IMR-90 (cell line): Measurements from ENCODE around the gene ENPP7. TPM values are rescaled to one million over a fixed set of nuclear protein-coding genes. Genes with fewer than 3 reads are reported as not detected.

Experiments used
- ATAC-seq: fragments of 200-7000 bp; cut with Tn5 transposase; 2 replicates; pipeline ENCODE4 v1.9.1; 2020; ENCODE audit warnings: low read depth, mild to moderate bottlenecking, moderate library complexity
- BruUV-seq: library from RNA; stranded (reverse); fragments of 400-500 nt; replicated peaks from 2 replicates; lab custom pipeline; 2021; lab: Mats Ljungman, UMichigan
- CTCF ChIA-PET: fragments of 300-600 bp; formaldehyde crosslinking; extraction: SDS; loops from one replicate; lab custom pipeline; 2021; ENCODE audit warnings: antibody characterized with exemption; lab: Yijun Ruan, JAX
- POLR2A ChIA-PET: fragments of 300-600 bp; sonication (Branson Sonifier 250); formaldehyde crosslinking; loops from one replicate; lab custom pipeline; 2022; ENCODE audit warnings: antibody characterized with exemption; ENCODE audit not compliant: unreplicated experiment; lab: Charles Lee
- DNase-seq: peaks from one replicate; pipeline ENCODE4 v3.0.0; 2013
- H2AFZ ChIP-seq: replicated peaks from 2 replicates; pipeline ENCODE3; 2013; ENCODE audit warnings: low read length, mild to moderate bottlenecking; ENCODE audit not compliant: poor library complexity
- H2AK5ac ChIP-seq: 2 replicates; pipeline ENCODE4 v1.6.1; 2013; ENCODE audit warnings: low read depth, low read length, inconsistent platforms
- H2AK9ac ChIP-seq: replicated peaks from 2 replicates; pipeline ENCODE3; 2013; ENCODE audit warnings: mild to moderate bottlenecking, low read depth, low read length, moderate library complexity; ENCODE audit not compliant: poor library complexity
- H2BK120ac ChIP-seq: 2 replicates; pipeline ENCODE4 v1.6.1; 2013; ENCODE audit warnings: low read depth, low read length, inconsistent platforms
- H2BK15ac ChIP-seq: 3 replicates; pipeline ENCODE4 v1.6.1; 2013; ENCODE audit warnings: low read depth, low read length, inconsistent platforms
- H2BK20ac ChIP-seq: 2 replicates; pipeline ENCODE4 v1.6.1; 2013; ENCODE audit warnings: low read depth, mild to moderate bottlenecking, inconsistent platforms, low read length, moderate library complexity
- H2BK5ac ChIP-seq: 2 replicates; pipeline ENCODE4 v1.6.1; 2013; ENCODE audit warnings: mild to moderate bottlenecking, low read depth, low read length, inconsistent platforms; ENCODE audit not compliant: poor library complexity, severe bottlenecking
- H3K14ac ChIP-seq: replicated peaks from 2 replicates; pipeline ENCODE4 v1.6.1; 2013; ENCODE audit warnings: low read depth, low read length, inconsistent platforms
- H3K18ac ChIP-seq: 2 replicates; pipeline ENCODE4 v1.6.1; 2013; ENCODE audit warnings: low read depth, low read length, control low read depth
- H3K23ac ChIP-seq: 2 replicates; pipeline ENCODE4 v1.6.1; 2013; ENCODE audit warnings: low read depth, low read length, inconsistent platforms
- H3K27ac ChIP-seq: 2 replicates; pipeline ENCODE4 v1.5.1; 2013; ENCODE audit warnings: mild to moderate bottlenecking, control low read depth, low read length; ENCODE audit not compliant: insufficient read depth
- H3K27me3 ChIP-seq: 2 replicates; pipeline ENCODE4 v1.6.1; 2013; ENCODE audit warnings: low read length; ENCODE audit not compliant: control insufficient read depth, insufficient read depth
- H3K36me3 ChIP-seq: 2 replicates; pipeline ENCODE4 v1.6.1; 2013; ENCODE audit warnings: low read length, mixed read lengths; ENCODE audit not compliant: control insufficient read depth, insufficient read depth
- H3K4ac ChIP-seq: 2 replicates; pipeline ENCODE4 v1.6.1; 2013; ENCODE audit warnings: low read depth, low read length, inconsistent platforms
- H3K4me1 ChIP-seq: 2 replicates; pipeline ENCODE4 v1.6.1; 2013; ENCODE audit warnings: low read length, mixed read lengths; ENCODE audit not compliant: control insufficient read depth, insufficient read depth
- H3K4me2 ChIP-seq: 2 replicates; pipeline ENCODE4 v1.6.1; 2013; ENCODE audit warnings: low read depth, mild to moderate bottlenecking, control low read depth, low read length, moderate library complexity
- H3K4me3 ChIP-seq: 2 replicates; pipeline ENCODE4 v1.5.1; 2013; ENCODE audit warnings: low read depth, mild to moderate bottlenecking, control low read depth, low read length, moderate library complexity; ENCODE audit not compliant: insufficient read depth
- H3K56ac ChIP-seq: 2 replicates; pipeline ENCODE4 v1.6.1; 2013; ENCODE audit warnings: low read length, inconsistent platforms; ENCODE audit not compliant: insufficient read depth; ENCODE audit errors: extremely low read depth
- H3K79me1 ChIP-seq, 2 experiments: 2 replicates each; pipeline ENCODE4 v1.6.1; 2013; ENCODE audit warnings: low read length in 2 of 2, inconsistent platforms in 1 of 2, low read depth in 1 of 2
- H3K9ac ChIP-seq: 2 replicates; pipeline ENCODE4 v1.6.1; 2013; ENCODE audit warnings: low read depth, low read length, control low read depth
- H3K9me1 ChIP-seq: 2 replicates; pipeline ENCODE4 v1.6.1; 2013; ENCODE audit warnings: low read length, inconsistent platforms; ENCODE audit not compliant: insufficient read depth
- H3K9me3 ChIP-seq: 2 replicates; pipeline ENCODE4 v1.6.1; 2013; ENCODE audit warnings: low read length; ENCODE audit not compliant: control insufficient read depth, insufficient read depth
- H4K20me1 ChIP-seq: 2 replicates; pipeline ENCODE4 v1.6.1; 2013; ENCODE audit warnings: low read length, inconsistent platforms; ENCODE audit not compliant: insufficient read depth
- H4K5ac ChIP-seq: 2 replicates; pipeline ENCODE4 v1.6.1; 2013; ENCODE audit warnings: mild to moderate bottlenecking, low read depth, low read length, control low read depth
- H4K8ac ChIP-seq, 2 experiments: 2 replicates each; pipeline ENCODE4 v1.6.1; 2013; ENCODE audit warnings: low read depth in 2 of 2, low read length in 2 of 2, control low read depth in 1 of 2, inconsistent platforms in 1 of 2
- H4K91ac ChIP-seq: 2 replicates; pipeline ENCODE4 v1.6.1; 2013; ENCODE audit warnings: low read depth, low read length, inconsistent platforms; ENCODE audit not compliant: insufficient read depth
- CEBPB ChIP-seq: IDR thresholded peaks from 2 replicates; pipeline ENCODE4 v1.6.1; 2012; ENCODE audit warnings: low read depth, low read length, improper control_type of control experiment
- CHD1 ChIP-seq: IDR thresholded peaks from 2 replicates; pipeline ENCODE4 v1.6.1; 2012; ENCODE audit warnings: low read depth, low read length, improper control_type of control experiment
- RCOR1 ChIP-seq: IDR thresholded peaks from 2 replicates; pipeline ENCODE4 v1.6.1; 2012; ENCODE audit warnings: mild to moderate bottlenecking, low read length, improper control_type of control experiment; ENCODE audit not compliant: insufficient replicate concordance
- RFX5 ChIP-seq: IDR thresholded peaks from 2 replicates; pipeline ENCODE4 v1.8.0; 2012; ENCODE audit warnings: low read depth, mild to moderate bottlenecking, low read length, moderate library complexity
- WGBS, 2 experiments: methylation state at CpG; one replicate each; pipeline versions ENCODE4 v1.1.5 to v1.1.7; 2013; ENCODE audit warnings: missing lambda C conversion rate in 2 of 2; ENCODE audit not compliant: insufficient read length in 1 of 2; ENCODE audit errors: extremely low coverage in 2 of 2; 5-methylcytosine and 5-hydroxymethylcytosine counted together
- dilution Hi-C: fragments of 300-500 bp; cut with HindIII; formaldehyde crosslinking; loops from one replicate; pipeline ENCODE4 v1.14.3; 2018; ENCODE audit warnings: low sequenced_read_pairs; ENCODE audit not compliant: unreplicated experiment
- in situ Hi-C: fragments of 300-500 bp; cut with MboI; formaldehyde crosslinking; loops from 3 replicates; pipeline ENCODE4 v1.14.3; 2019; ENCODE audit warnings: low sequenced_read_pairs, inconsistent platforms, mixed read lengths
- intact Hi-C: fragments of 100-400 bp; cut with micrococcal nuclease; formaldehyde crosslinking; loops from 2 replicates; pipeline ENCODE4 v1.10.0; 2022
- polyA plus RNA-seq, 3 experiments: library from polyadenylated mRNA; depleted of rRNA; stranded (reverse); fragments of >200 nt; gene quantifications; 2 replicates each; pipeline ENCODE4 v1.2.3, GENCODE V29; 2012; ENCODE audit warnings: low replicate concordance in 1 of 3
- total RNA-seq: library from RNA; depleted of rRNA; stranded (reverse); fragments of >200 nt; gene quantifications from 2 replicates; pipeline ENCODE4 v1.2.3, GENCODE V29; 2012

The ENPP7 gene
- total and polyA plus RNA-seq, 2 of the 4 experiments (the other 2 are of a cell fraction): not detected

DNA sequence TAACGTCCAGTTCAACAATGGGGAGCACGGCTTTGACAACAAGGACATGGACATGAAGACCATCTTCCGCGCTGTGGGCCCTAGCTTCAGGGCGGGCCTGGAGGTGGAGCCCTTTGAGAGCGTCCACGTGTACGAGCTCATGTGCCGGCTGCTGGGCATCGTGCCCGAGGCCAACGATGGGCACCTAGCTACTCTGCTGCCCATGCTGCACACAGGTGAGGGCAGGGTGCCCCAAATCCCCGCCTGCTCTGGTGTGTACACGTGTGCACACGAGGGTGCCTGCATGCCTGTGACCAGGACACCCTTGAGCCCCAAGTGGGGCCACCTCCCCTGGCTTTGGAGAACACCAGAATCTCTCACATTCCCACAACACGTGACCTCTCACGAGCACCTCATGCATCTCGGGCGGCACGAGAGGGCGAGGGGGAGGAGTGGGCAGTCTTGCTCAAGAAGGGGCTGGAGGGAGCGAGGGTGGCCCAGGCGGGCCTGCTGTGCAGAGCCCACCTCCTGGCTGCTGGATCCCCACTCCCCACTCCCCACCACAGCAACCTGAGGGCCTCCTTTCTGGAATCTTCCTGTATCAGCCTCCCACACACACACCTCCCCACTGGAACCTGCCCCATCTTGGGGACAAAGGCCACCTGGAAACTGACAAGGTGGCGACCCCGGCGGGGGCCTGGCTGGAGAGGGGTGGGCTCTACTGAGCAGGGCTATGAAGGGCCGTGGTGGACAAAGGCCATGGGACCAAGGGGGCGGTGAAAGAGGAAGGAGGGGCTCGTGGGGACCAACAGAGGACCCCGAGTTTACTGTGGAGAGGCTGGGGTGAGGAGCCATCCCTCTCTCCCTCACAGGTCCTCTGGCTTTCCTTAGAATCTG lies 6.5 kb downstream of the ENPP7 start (continued):
- TF ChIP-seq CHD1: no peak

DNA sequence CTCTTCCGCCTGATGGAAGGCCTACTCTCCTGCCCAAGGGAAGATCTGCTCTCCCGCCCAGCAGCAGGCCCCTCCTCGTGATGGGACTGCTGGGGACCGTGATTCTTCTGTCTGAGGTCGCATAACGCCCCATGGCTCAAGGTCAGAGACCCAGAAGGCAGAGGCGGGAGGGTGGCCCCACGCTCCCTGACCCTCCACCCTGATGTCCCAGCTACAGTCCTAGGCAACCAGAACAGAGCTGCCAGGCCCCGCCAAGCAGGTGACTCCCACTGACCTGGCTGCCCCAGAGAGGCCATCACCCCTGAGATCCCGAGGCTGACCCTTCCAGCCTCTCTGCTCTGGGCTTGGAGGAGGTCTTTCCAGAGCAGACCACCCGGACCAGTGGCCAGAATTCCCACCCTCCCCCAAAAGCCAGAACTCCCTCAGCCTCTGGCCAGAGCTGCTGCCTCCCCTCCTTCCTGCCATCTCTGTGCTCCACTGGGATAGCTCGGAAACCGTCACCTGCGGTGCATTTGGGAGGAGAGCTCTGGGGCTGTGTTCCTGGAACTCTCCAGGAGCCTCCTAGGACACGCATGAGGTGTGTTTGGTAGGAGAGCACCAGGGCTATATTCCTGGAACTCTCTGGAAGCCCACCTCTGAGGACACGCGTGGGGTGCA lies 7.3 kb downstream of the ENPP7 start:
- no peak overlapping the region for H2AK5ac ChIP-seq
- WGBS, 2 experiments: 93% methylated on average over 3 of the region's 17 CpGs; no CpG with 5 or more reads in 1 of the 2 experiments
- no peaks in the 10 kb centered on the region for H3K79me1 ChIP-seq
- no peak overlapping the region for H3K4me2 ChIP-seq
- H3K56ac ChIP-seq: no peak overlapping the region
- no peak overlapping the region for H3K9ac ChIP-seq
- H3K27ac ChIP-seq: no peak overlapping the region
- H4K20me1 ChIP-seq: no peaks in the 10 kb centered on the region
- H4K91ac ChIP-seq: no peak overlapping the region
- no peak overlapping the region for H3K18ac ChIP-seq
- in situ Hi-C loops (no loop called here), dilution Hi-C loops (no loop called here), intact Hi-C loops (no loop called here)
- H3K4me3 ChIP-seq: no peak overlapping the region
- no peaks in the 10 kb centered on the region for H3K9me3 ChIP-seq
- no peak for ATAC-seq
- H2BK15ac ChIP-seq: no peak overlapping the region
- no peak overlapping the region for H4K5ac ChIP-seq
- H3K27me3 ChIP-seq: peaks cover 57% of the 10 kb centered on the region
- no peaks in the 10 kb centered on the region for H3K36me3 ChIP-seq
- no peak for DNase-seq
- H3K14ac ChIP-seq: no peak overlapping the region
- TF ChIP-seq RFX5 (no peak), RCOR1 (no peak), CEBPB (no peak)
- no peak overlapping the region for H2BK120ac ChIP-seq
- H3K4ac ChIP-seq: no peak overlapping the region
- H2AFZ ChIP-seq: no peak overlapping the region
- H2BK20ac ChIP-seq: no peak overlapping the region
- BruUV-seq: no TSS peak
- no peak overlapping the region for H4K8ac ChIP-seq
- CTCF ChIA-PET: no interaction called here
- POLR2A ChIA-PET: no interaction called here
- no peaks in the 10 kb centered on the region for H3K4me1 ChIP-seq
- H2AK9ac ChIP-seq: no peak overlapping the region
- H3K23ac ChIP-seq: no peak overlapping the region
- no peaks in the 10 kb centered on the region for H3K9me1 ChIP-seq
- H2BK5ac ChIP-seq: no peak overlapping the region
